Suprapubic skin (tissue), 4 donors: Measurements from ENCODE around the gene GJA3. TPM values are rescaled to one million over a fixed set of nuclear protein-coding genes. Genes with fewer than 3 reads are reported as not detected.

Experiments used
- DNase-seq, 2 donors: peaks; one replicate each; pipeline ENCODE4 v3.0.0-alpha.2; 2019; ENCODE audit warnings: low spot score in 2 of 2
- H3K27ac ChIP-seq: fragments of 200-600 bp; sonication (generic); one replicate; pipeline ENCODE4 v1.5.1; 2019
- H3K27me3 ChIP-seq: fragments of 200-600 bp; sonication (generic); one replicate; pipeline ENCODE4 v1.5.1; 2019
- H3K36me3 ChIP-seq: fragments of 200-600 bp; sonication (generic); one replicate; pipeline ENCODE4 v1.5.1; 2019
- H3K4me1 ChIP-seq: fragments of 200-600 bp; sonication (generic); one replicate; pipeline ENCODE4 v1.5.1; 2019
- H3K4me3 ChIP-seq: fragments of 200-600 bp; sonication (generic); one replicate; pipeline ENCODE4 v1.5.1; 2019; ENCODE audit warnings: mild to moderate bottlenecking
- H3K9me3 ChIP-seq: fragments of 200-600 bp; sonication (generic); one replicate; pipeline ENCODE4 v1.5.1; 2019
- EP300 ChIP-seq: sonication (generic); formaldehyde crosslinking; IDR thresholded peaks from one replicate; pipeline ENCODE4 v1.6.1; 2017; ENCODE audit warnings: antibody characterized with exemption
- POLR2A ChIP-seq, 2 donors: fragments of 450-650 bp; IDR thresholded peaks; one replicate each; pipeline ENCODE4 v1.6.1; 2017; ENCODE audit warnings: antibody characterized with exemption in 2 of 2, mild to moderate bottlenecking in 2 of 2, moderate library complexity in 2 of 2
- POLR2AphosphoS5 ChIP-seq, 3 donors: sonication (generic); formaldehyde crosslinking; IDR thresholded peaks; one replicate each; pipeline ENCODE4 v1.6.1; 2017; ENCODE audit warnings: antibody characterized with exemption in 3 of 3
- WGBS: methylation state at CpG from one replicate; pipeline ENCODE4 v1.1.5; 2018; 5-methylcytosine and 5-hydroxymethylcytosine counted together
- total RNA-seq, 4 donors: library from RNA; depleted of rRNA; stranded (reverse); fragments of >200 nt; gene quantifications; one replicate each; pipeline ENCODE4 v1.1.0, GENCODE V29; 2016
- TF ChIP-seq, protein P1 (sequence below), 2 donors: fragments of 200-600 bp in 1 of 2; fragments of 450-650 bp in 1 of 2; sonication (generic) in 1 of 2; IDR thresholded peaks; one replicate each; pipeline ENCODE4 v1.5.1; 2016 to 2019; ENCODE audit warnings: antibody characterized with exemption in 2 of 2, mild to moderate bottlenecking in 1 of 2, moderate library complexity in 1 of 2

Gene GJA3
- under 1 TPM in 3 of 4 donors, not detected in 1; 0.25 to 0.94 (median 0.30) TPM for total RNA-seq

- Histone ChIP-seq H3K9me3 (no peaks in the 10 kb centered on the region), H3K27ac (no peak within 1 kb of the TSS), H3K27me3 (peaks cover 71% of the 10 kb centered on the region), H3K36me3 (no peaks in the 10 kb centered on the region), H3K4me1 (peaks cover 21% of the 10 kb centered on the region), H3K4me3 (peak within 1 kb of the TSS; percentile 55)
- DNase-seq = no peak
- 2% methylated on average over 36 of the region's 93 CpGs for WGBS
- no peak for TF ChIP-seq POLR2A (IDR thresholded peaks at IDR 0.05)
- no peak for TF ChIP-seq EP300
Measured at GRCh38 chr13:20160306-20161274, at the start of gene GJA3. Gene GJA3, minus strand, starts transcription at chr13:20161052. Its CDS starts 17,764 bp downstream, at chr13:20143288.

DNA sequence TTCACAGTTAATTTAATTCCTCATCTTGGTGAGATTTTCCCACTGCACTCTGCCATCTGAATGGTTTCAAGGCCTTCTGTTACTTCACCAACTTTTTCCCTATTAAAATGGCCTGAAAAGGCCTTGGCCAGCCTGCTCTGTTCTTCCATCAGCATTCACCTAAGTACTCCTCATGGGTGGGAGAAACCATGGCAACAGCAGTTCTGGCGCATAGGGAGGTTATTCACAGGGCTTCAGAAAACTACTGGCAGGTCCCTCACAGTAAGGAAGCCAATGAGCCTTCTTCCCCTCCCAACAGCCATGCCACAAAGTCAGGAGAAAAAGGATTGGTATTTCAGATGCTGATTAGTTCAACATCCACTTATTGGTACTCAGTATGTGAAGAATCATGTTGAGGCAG lies 49.1 kb upstream of the GJA3 start:
- H3K9me3 ChIP-seq = no peaks in the 10 kb centered on the region
- H3K4me3 ChIP-seq = no peak overlapping the region
- TF ChIP-seq EP300 (no peak), POLR2AphosphoS5 (IDR thresholded peaks at IDR 0.05) (no peak), POLR2A (IDR thresholded peaks at IDR 0.05) (no peak)
- TF ChIP-seq, protein P1, sequence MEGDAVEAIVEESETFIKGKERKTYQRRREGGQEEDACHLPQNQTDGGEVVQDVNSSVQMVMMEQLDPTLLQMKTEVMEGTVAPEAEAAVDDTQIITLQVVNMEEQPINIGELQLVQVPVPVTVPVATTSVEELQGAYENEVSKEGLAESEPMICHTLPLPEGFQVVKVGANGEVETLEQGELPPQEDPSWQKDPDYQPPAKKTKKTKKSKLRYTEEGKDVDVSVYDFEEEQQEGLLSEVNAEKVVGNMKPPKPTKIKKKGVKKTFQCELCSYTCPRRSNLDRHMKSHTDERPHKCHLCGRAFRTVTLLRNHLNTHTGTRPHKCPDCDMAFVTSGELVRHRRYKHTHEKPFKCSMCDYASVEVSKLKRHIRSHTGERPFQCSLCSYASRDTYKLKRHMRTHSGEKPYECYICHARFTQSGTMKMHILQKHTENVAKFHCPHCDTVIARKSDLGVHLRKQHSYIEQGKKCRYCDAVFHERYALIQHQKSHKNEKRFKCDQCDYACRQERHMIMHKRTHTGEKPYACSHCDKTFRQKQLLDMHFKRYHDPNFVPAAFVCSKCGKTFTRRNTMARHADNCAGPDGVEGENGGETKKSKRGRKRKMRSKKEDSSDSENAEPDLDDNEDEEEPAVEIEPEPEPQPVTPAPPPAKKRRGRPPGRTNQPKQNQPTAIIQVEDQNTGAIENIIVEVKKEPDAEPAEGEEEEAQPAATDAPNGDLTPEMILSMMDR (IDR thresholded peaks at IDR 0.05) = no peak
- no peak for DNase-seq
- H3K27ac ChIP-seq = no peak overlapping the region
- 100% methylated on average over 1 of the region's 1 CpG for WGBS
- peaks cover 9% of the 10 kb centered on the region for H3K27me3 ChIP-seq
- H3K36me3 ChIP-seq = no peaks in the 10 kb centered on the region
- no peaks in the 10 kb centered on the region for H3K4me1 ChIP-seq

DNA sequence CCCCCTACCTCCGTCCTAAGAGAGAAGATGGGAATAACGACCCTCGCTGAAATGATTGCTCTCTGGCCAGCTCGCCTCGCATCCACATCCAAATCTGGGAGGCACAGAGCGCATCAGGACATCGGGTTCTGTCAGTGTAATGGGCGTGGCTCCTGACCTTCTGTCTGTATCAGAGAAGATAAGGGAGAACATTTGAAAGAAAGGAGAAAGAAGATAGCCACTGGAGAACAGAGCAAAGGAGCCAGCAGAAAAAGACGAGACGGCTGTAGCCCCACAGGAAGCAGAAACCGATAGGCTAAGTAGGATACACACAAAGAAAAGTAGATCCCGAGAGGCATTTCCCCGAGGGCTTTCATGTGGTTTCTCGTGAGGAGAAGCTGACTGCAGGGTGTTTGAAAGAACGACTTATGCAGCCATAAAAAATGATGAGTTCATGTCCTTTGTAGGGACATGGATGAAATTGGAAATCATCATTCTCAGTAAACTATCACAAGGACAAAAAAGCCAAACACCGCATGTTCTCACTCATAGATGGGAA lies 45.9 kb upstream of the GJA3 start:
- no peak overlapping the region for H3K27ac ChIP-seq
- 76% methylated on average over 16 of the region's 16 CpGs for WGBS
- DNase-seq = no peak
- H3K36me3 ChIP-seq = no peaks in the 10 kb centered on the region
- no peak for TF ChIP-seq POLR2AphosphoS5 (IDR thresholded peaks at IDR 0.05)
- no peak for TF ChIP-seq EP300
- TF ChIP-seq, protein P1 (IDR thresholded peaks at IDR 0.05) = no peak
- no peak for TF ChIP-seq POLR2A (IDR thresholded peaks at IDR 0.05)
- no peaks in the 10 kb centered on the region for H3K9me3 ChIP-seq
- no peak overlapping the region for H3K4me3 ChIP-seq
- no peaks in the 10 kb centered on the region for H3K4me1 ChIP-seq
- peaks cover 9% of the 10 kb centered on the region for H3K27me3 ChIP-seq

- TF ChIP-seq EP300 (no peak), POLR2A (IDR thresholded peaks at IDR 0.05) (no peak), POLR2AphosphoS5 (IDR thresholded peaks at IDR 0.05) (no peak)
- Histone ChIP-seq H3K4me1 (no peaks in the 10 kb centered on the region), H3K36me3 (no peaks in the 10 kb centered on the region), H3K9me3 (no peaks in the 10 kb centered on the region), H3K27me3 (peaks cover 9% of the 10 kb centered on the region), H3K4me3 (no peak overlapping the region), H3K27ac (no peak overlapping the region)
- no peak for DNase-seq
- WGBS = 73% methylated on average over 9 of the region's 11 CpGs
Measured at GRCh38 chr13:20206065-20206697, 45.3 kb upstream of the GJA3 start.

DNA sequence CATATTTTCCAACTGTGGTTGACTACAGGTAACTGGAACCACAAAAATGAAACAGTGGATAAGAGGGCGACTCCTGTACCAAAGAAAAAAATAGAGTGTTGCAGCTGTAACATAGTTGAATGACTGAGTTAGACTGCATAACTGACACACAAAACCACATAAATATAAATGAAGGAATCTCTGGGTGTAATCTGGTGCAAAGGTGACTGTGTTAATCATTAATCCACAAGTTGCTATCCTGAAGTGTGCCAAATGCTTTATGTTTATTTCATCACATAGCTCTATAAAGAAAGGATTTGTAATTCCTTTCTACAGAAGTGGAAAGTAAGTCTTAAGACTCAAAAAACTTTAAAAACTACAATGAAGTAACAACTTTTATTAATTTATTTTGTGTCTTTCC lies 37.9 kb upstream of the GJA3 start:
- no peak for DNase-seq
- Histone ChIP-seq H3K4me1 (peaks cover 13% of the 10 kb centered on the region), H3K27ac (no peak overlapping the region), H3K27me3 (peaks cover 13% of the 10 kb centered on the region), H3K36me3 (no peaks in the 10 kb centered on the region), H3K4me3 (no peak overlapping the region), H3K9me3 (no peaks in the 10 kb centered on the region)
- WGBS = 78% methylated on average over 1 of the region's 1 CpG
- no peak for TF ChIP-seq EP300

DNA sequence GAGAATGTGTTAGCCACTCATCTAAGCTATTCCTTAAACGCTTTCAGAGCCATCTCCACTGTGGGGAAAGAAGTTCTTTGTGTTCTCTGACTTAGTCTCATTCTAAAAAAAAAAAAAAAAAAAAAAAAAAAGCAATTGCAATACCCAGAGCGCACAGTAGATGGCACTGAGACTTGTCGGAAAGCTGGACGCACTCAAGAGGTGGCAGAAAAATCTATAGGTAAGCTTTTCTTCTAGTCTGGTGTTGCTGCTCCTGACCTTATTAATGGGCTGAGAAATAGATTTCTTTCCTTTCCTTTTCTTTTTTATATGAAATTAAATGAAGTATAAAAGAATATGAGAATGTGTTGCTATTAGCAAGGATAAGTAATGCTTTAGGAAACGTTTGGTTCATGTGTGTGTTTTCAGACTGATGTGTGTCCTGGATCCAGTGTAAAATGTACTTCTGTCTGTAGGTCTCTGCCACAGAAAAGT lies 36.5 kb upstream of the GJA3 start:
- H3K4me1 ChIP-seq = peaks cover 27% of the 10 kb centered on the region

More for the DNA sequence above, 36.5 kb upstream of the GJA3 start:
- H3K4me3 ChIP-seq = no peak overlapping the region
- H3K27ac ChIP-seq = no peak overlapping the region
- no peaks in the 10 kb centered on the region for H3K9me3 ChIP-seq
- peaks cover 26% of the 10 kb centered on the region for H3K27me3 ChIP-seq
- 9% methylated on average over 5 of the region's 5 CpGs for WGBS
- no peak for DNase-seq
- TF ChIP-seq POLR2AphosphoS5 (IDR thresholded peaks at IDR 0.05) (no peak), POLR2A (IDR thresholded peaks at IDR 0.05) (no peak)
- TF ChIP-seq, protein P1 (IDR thresholded peaks at IDR 0.05) = peak; percentile 31 to 57
- no peaks in the 10 kb centered on the region for H3K36me3 ChIP-seq
